ENCODE measurements around the gene STAMBP.

The STAMBP gene

GRCh38 chr2:73919596-73920228 lies 91.0 kb downstream of the STAMBP start:
- DNase-seq (no peak), ATAC-seq (no peak)
- H3K4me1 Mint-ChIP-seq, result peaks cover 34% of the 10 kb centered on the region
- H3K27me3 Mint-ChIP-seq, result no peaks in the 10 kb centered on the region
- no peaks in the 10 kb centered on the region for H3K9me3 Mint-ChIP-seq
- peak overlapping the region; percentile 42 to 69 for H3K27ac Mint-ChIP-seq
- no peak overlapping the region for H3K4me3 Mint-ChIP-seq

GRCh38 chr2:73920577-73921545 lies 92.1 kb downstream of the STAMBP start:
- peak; percentile 75 for ATAC-seq
- H3K4me1 Mint-ChIP-seq, result peaks cover 35% of the 10 kb centered on the region
- no peak overlapping the region for H3K27ac Mint-ChIP-seq
- H3K27me3 Mint-ChIP-seq, result no peaks in the 10 kb centered on the region
- no peaks in the 10 kb centered on the region for H3K9me3 Mint-ChIP-seq
- peak; percentile 42 to 47 for DNase-seq
- H3K4me3 Mint-ChIP-seq, result no peak overlapping the region

DNA sequence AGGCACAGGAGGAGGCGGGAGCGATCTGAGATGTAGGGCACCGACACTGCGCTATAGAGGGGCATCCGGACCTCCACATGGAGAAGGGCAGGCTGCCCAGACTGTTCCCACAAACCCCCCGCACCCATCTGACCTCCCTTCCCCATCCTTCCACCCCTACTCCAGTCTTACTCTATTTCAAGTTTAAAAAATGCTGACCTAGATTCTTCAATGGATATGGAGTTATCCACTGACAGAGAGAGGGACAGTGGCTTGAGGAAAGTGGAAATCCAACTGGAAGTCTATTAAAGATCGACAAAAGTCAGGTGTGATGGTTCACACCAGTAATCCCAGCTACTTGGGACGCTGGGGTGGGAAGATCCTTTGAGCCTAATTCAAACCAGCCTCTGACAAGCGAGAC lies 92.8 kb downstream of the STAMBP start:
- no peaks in the 10 kb centered on the region for H3K27me3 Mint-ChIP-seq
- no peak for ATAC-seq
- no peaks in the 10 kb centered on the region for H3K9me3 Mint-ChIP-seq
- no peak overlapping the region for H3K4me3 Mint-ChIP-seq
- peaks cover 39% of the 10 kb centered on the region for H3K4me1 Mint-ChIP-seq
- DNase-seq, result no peak
- no peak overlapping the region for H3K27ac Mint-ChIP-seq

DNA sequence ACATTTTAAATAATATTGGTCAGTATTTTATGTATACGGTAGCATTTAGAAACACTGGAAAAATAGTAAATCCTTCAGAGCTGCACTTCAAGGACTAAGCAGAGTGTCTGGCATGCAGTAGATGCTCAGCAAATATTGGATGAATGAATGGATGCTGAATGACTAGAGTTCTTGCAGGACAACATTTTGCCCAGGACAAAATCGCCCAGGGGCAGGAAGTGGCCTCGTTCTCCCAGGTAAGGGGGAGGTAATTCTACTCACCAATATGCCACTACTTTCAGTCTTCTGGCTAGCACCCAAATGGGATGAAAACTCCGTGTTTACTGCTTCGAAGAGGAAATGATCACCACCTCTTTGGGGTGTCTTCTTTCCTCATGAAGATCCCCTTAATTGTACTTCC lies 93.9 kb downstream of the STAMBP start:
- no peak overlapping the region for H3K4me3 Mint-ChIP-seq
- DNase-seq (no peak), ATAC-seq (no peak)
- no peak overlapping the region for H3K27ac Mint-ChIP-seq
- H3K27me3 Mint-ChIP-seq, result no peaks in the 10 kb centered on the region
- H3K4me1 Mint-ChIP-seq, result peaks cover 40% of the 10 kb centered on the region
- no peaks in the 10 kb centered on the region for H3K9me3 Mint-ChIP-seq

Data from stimulated activated naive CD8-positive, alpha-beta T cell treated with anti-CD3 and anti-CD28 coated beads, Interleukin-15, amount 100 ng/mL, for 72 hours (primary cell).